ENCODE data around the gene BRIX1.
"Not testable (repeated sequence)": the region's sequence is repeated elsewhere in the genome, so short reads cannot be mapped to it uniquely, and the experiment has no call there.

- not testable (repeated sequence) for TF ChIP-seq CTCF (conservative IDR thresholded peaks at IDR 0.05; ENCODE audit: low read length); EZH2phosphoT487 (IDR thresholded peaks at IDR 0.05; ENCODE audit: borderline replicate concordance, low read depth, low read length)
Measured at GRCh38 chr5:34971655-34972054, 56.1 kb downstream of the BRIX1 start.
